HepG2 (cell line): Measurements from ENCODE around the gene PSD4. TPM values are rescaled to one million over a fixed set of nuclear protein-coding genes. Genes with fewer than 3 reads are reported as not detected.
A peak's percentile ranks its signal among the peaks of the same experiment; 100 is the strongest.

Experiments used
- AHDC1 ChIP-seq: sonication (generic); formaldehyde crosslinking; IDR thresholded peaks from 2 replicates; pipeline ENCODE4 v1.5.1; 2020; ENCODE audit warnings: mild to moderate bottlenecking, missing genetic modification reagents, borderline replicate concordance
- HINFP ChIP-seq: sonication (generic); formaldehyde crosslinking; IDR thresholded peaks from 2 replicates; pipeline ENCODE4 v1.4.0; 2020; ENCODE audit warnings: low read depth, mild to moderate bottlenecking, missing genetic modification reagents
- HMGXB3 ChIP-seq: sonication (generic); formaldehyde crosslinking; IDR thresholded peaks from 2 replicates; pipeline ENCODE4 v1.4.0; 2020; ENCODE audit warnings: missing genetic modification reagents, borderline replicate concordance
- TAF15 ChIP-seq: fragments of 200-400 bp; formaldehyde crosslinking; IDR thresholded peaks from one replicate; pipeline ENCODE4 v1.6.1; 2018; ENCODE audit warnings: mild to moderate bottlenecking, low read depth, low read length; ENCODE audit not compliant: poor library complexity, severe bottlenecking
- ZBTB14 ChIP-seq: sonication (generic); formaldehyde crosslinking; IDR thresholded peaks from 2 replicates; pipeline ENCODE4 v1.4.0; 2020; ENCODE audit warnings: missing genetic modification reagents
- ZGPAT ChIP-seq: IDR thresholded peaks from 2 replicates; pipeline ENCODE4 v1.6.1; 2016; ENCODE audit warnings: mild to moderate bottlenecking
- ZNF468 ChIP-seq: sonication (generic); formaldehyde crosslinking; IDR thresholded peaks from 2 replicates; pipeline ENCODE4 v1.8.0; 2022; ENCODE audit warnings: mild to moderate bottlenecking, moderate library complexity, missing genetic modification reagents
- ZNF704 ChIP-seq: sonication (generic); formaldehyde crosslinking; IDR thresholded peaks from 2 replicates; pipeline ENCODE4 v1.8.1; 2023; ENCODE audit warnings: mild to moderate bottlenecking, inconsistent platforms, moderate library complexity, missing genetic modification reagents, borderline replicate concordance
- polyA plus RNA-seq, 8 experiments: library from polyadenylated mRNA; depleted of rRNA in 3 of 8; stranded (reverse) in 7 of 8; unstranded in 1 of 8; fragments of >200 nt; fragmentation: Illumina TruSeq in 4 of 8; extraction: Trizol in 4 of 8; gene quantifications; 2 replicates each; pipeline versions ENCODE4 v1.2.1 to v1.2.3, GENCODE V29; 2011 to 2016; ENCODE audit warnings: low read depth in 4 of 8, missing spikeins in 1 of 8, mixed read lengths in 1 of 8; ENCODE audit not compliant: insufficient read depth in 1 of 8
- total RNA-seq, 5 experiments: library from RNA; depleted of rRNA; stranded (reverse); fragments of >200 nt; fragmentation: Illumina TruSeq; extraction: Trizol; gene quantifications; 2 replicates each; pipeline ENCODE4 v1.2.3, GENCODE V29; 2016; ENCODE audit warnings: low read depth in 1 of 5
- TF ChIP-seq, protein P1 (sequence below), 2 experiments: fragments of 450-650 bp in 1 of 2; sonication (generic) in 1 of 2; formaldehyde crosslinking; IDR thresholded peaks; 2 replicates each; pipeline versions ENCODE4 v1.5.0 to v1.8.0; 2020 to 2022; ENCODE audit warnings: mild to moderate bottlenecking in 1 of 2, missing genetic modification reagents in 1 of 2

Gene PSD4
- total and polyA plus RNA-seq, 2 of the 13 experiments (the other 11 are each of a cell fraction or from before 2014, with no cell fraction given), result 5.8 to 9.4 TPM

GRCh38 chr2:113173542-113174375 is at the start of gene PSD4 (continued):
- TF ChIP-seq TAF15 (no peak), HINFP (CRISPR knock-in tag) (no peak), ZBTB14 (CRISPR knock-in tag) (no peak), HMGXB3 (no peak), AHDC1 (CRISPR knock-in tag) (no peak), ZGPAT (CRISPR knock-in tag) (0 out of 2 replicates have a peak, but pooled peaks have one; percentile 22), ZNF468 (CRISPR knock-in tag) (no peak), ZNF704 (CRISPR knock-in tag) (no peak)
- TF ChIP-seq, protein P1, sequence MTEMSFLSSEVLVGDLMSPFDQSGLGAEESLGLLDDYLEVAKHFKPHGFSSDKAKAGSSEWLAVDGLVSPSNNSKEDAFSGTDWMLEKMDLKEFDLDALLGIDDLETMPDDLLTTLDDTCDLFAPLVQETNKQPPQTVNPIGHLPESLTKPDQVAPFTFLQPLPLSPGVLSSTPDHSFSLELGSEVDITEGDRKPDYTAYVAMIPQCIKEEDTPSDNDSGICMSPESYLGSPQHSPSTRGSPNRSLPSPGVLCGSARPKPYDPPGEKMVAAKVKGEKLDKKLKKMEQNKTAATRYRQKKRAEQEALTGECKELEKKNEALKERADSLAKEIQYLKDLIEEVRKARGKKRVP (CRISPR knock-in tag; IDR thresholded peaks at IDR 0.05), result no peak
